Neuronal stem cell (in vitro differentiated cells): ENCODE results near the gene POLE2. TPM values are rescaled to one million over a fixed set of nuclear protein-coding genes. Genes with fewer than 3 reads are reported as not detected.

Experiments used
- small RNA-seq: library from polyadenylated mRNA; stranded (forward); fragments of <200 nt; extraction: miRNeasy Mini kit (QIAGEN cat#:217004); gene quantifications from one replicate; pipeline ENCODE3, GENCODE V24; 2013; ENCODE audit not compliant: insufficient read depth

POLE2 gene

Small RNA genes within 50 kb of the gene (small RNA-seq; reads per million reads assigned to genes)
- gene AL139099.3 (not detected), gene RNU6ATAC30P (not detected)
